Middle frontal gyrus (tissue), 1 donor: ENCODE data around the gene KLF16.

Source experiments
- DNase-seq: peaks from one replicate; pipeline ENCODE4 v3.0.0-alpha.2; 2015; ENCODE audit warnings: low spot score; ENCODE audit errors: extremely low spot score

KLF16 gene

DNA sequence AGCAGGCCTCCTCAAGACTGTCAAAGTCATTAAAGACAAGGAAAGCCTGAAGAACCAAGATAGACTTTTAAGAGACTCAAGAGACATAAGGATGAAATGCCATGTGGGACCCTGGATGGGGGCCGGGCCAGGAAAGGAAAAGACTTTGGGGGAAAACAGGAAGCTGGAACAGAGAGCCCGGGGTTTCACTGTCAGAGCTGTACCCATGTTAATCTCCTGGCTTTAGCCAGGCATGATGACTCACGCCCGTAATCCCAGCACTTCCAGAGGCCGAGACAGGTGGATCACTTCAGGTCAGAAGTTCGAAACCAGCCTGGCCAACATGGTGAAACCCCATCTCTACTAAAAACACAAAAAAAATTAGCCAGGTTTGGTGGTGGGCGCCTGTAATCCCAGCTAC, 5.6 kb upstream of the KLF16 start:
- no peak for DNase-seq

GRCh38 chr19:1867349-1867724, 4.0 kb upstream of the KLF16 start:
- DNase-seq = no peak

GRCh38 chr19:1866693-1867348, 3.4 kb upstream of the KLF16 start:
- DNase-seq = no peak

DNA sequence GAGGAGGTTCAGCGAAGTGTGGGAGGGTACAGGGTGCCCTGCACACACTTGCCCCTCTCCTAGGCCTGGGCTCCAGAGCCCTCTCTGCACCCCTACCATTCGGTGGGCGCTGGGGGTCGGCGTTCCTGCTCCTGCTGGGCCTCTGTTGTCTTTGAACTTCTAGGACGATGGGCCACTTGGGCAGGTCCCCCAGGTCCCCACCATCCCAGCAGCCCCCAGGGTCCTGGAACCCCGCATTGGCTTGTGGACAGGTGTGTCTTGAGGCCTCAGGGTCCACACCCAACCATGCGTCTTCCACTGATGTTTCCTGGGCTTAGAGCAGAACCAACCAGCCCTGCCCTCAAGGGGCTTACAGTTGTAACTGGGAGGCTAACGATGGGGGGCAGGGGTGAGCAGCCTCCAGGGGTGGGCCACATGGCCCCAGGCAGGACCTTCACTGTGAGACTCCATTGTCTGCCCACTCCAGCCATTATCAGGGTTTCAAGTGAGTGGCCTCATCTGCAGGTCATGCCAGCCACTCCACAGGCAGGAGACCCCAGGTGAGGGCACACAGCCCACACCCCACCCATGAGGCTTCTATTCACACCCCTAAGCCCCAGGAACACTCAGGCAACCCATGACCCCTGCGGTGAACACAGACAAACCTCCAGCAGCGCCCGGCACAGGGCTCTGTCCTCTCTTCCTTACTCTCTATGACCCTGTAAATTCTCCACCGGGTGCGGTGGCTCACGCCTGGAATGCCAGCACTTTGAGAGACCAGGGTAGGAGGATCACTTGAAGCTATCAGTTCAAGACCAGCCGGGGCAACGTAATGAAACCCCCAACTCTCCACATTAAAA, 2.0 kb upstream of the KLF16 start:
- no peak for DNase-seq

- no peak for DNase-seq
Observed at GRCh38 chr19:1864480-1865171, 1.2 kb upstream of the KLF16 start.

DNA sequence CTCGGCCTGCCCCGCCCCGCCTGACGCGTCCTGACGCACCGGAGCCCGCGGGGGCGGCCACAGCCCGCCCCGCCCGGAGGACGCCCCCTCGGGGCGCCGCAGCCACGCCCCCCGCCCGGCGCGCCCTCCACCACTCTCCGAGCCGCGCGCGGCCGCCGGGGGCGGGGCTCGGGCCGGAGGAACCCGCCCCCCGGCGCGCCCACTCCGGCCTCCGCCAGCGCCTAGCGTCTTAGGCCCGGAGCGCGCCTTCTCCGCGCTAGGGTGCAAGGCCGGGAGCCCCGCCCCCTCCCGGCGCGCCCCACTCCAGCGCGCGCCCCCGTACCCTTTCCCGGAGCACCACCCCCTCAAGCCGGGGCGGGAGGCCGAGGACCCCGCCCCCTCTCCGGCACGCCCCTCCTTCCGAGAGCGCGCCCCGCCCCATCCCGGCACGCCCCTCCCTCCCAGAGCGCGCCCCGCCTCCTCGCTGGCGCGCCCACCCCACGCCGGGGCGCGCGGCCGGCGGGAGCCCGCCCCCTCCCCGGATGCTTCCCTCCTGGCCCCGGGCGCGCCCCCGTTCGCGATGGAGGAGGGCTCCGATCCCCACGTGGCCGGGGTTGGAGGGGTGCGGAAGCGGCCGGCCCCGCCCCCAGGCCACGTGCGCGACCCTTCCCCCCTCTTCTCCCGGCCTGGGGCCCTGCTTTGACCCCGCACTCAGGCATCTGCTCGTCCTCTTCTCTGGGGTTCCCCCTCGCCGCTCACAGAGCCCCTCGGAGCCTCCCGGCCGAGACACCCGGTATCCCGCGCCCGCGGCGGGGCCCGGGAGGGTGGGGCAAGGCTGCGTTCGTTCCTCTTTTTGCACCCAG, 480 bp upstream of the KLF16 start:
- DNase-seq = peak; percentile 69

- no peak for DNase-seq
Observed at GRCh38 chr19:1862424-1863327, 703 bp downstream of the KLF16 start.

GRCh38 chr19:1862068-1862423, 1.3 kb downstream of the KLF16 start:
- no peak for DNase-seq

DNA sequence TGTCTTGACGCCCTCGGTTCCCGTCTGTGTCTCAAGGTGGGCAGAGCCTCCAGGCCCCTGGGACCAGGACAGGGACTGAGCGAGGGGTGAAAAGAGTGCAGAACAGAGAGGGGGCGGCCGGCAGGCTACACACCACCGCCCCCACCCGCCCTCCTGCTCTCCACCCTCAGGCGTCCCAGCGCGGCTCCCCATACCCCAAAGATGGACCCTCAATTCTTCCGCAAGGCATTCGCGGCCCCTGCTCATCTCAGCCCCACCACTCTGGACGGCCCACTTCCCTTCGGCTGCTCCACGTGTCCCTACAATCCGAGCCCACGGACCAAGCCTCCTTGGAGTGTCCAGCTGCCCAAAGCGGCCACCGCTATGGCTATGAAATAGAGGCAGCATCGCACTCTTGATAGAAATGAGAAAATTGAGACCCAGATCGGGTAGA, 1.8 kb downstream of the KLF16 start:
- DNase-seq = no peak

- no peak for DNase-seq
Observed at GRCh38 chr19:1860821-1861598, 2.4 kb downstream of the KLF16 start.

DNA sequence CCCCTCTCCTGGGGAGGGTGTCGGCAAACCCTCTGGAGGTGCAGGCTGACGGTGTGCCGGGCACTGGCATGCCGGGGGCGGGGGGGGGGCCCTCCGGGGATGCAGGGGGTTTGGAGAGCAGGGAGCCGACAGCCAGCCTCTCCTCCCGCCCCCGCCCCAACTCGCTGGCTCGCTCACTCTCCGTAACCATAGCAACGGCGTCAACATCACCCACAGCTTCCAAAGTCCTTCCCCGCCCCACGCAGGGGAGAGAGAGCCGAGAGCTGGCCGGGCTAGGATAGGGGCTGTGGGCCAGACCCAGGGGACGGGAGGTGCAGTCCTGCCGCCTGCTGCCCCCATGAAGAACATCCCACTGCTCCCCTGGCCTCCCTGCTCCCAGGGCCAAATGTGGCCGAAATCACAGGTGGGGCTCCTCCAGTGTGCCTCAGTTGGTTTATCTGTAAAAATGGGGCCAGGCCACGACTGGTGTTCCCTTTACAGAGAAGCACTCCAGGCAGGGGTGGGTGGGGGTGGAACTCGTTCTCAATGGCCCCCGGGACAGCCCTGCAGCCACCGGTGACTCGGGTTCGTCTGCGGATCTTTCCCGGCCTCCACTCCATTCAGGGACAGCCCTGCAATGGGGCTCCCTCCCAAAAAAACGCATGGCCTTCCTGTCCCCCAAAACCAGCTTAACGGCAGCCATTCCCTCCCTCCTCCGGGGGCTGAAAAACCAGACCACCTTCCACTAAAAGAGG, 3.2 kb downstream of the KLF16 start:
- DNase-seq = peak; percentile 52

- no peak for DNase-seq
Observed at GRCh38 chr19:1859331-1859781, 4.0 kb downstream of the KLF16 start.

DNA sequence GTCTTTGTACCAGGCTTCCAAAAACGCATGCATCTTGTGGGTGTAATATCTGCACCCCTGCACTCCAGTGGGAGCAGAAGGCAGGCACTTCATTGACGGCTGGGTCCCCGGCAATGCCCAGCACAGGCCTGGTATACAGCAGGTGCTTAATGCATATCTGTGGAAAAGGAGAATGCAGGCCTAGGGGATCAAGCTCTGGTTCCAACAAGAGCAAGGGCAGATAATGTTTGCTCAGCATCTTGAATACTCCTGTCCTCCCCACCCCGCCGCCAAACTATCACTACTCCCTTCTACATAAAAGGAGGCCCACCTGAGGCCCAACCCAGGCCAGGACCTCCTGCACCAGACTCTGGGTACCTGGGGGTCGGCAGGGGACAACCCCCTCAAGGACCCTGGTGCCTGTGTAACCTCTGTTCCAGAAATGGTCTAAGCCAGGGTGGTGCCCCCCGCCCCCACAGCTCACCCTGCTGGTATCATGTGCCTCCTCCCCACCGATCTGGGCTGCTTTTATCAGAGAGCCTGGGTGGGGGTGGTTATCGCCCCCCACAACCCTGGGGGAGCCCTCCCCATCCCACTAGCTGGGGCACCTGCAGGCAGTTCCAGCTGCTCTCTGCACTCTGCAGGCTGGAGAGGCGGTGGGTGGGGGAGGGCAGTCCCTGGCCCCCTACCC, 4.8 kb downstream of the KLF16 start:
- DNase-seq = no peak

GRCh38 chr19:1857648-1858326, 5.6 kb downstream of the KLF16 start:
- no peak for DNase-seq

GRCh38 chr19:1856698-1857603, 6.4 kb downstream of the KLF16 start:
- DNase-seq = no peak

- DNase-seq = no peak
Observed at GRCh38 chr19:1856345-1856697, 7.1 kb downstream of the KLF16 start.

DNA sequence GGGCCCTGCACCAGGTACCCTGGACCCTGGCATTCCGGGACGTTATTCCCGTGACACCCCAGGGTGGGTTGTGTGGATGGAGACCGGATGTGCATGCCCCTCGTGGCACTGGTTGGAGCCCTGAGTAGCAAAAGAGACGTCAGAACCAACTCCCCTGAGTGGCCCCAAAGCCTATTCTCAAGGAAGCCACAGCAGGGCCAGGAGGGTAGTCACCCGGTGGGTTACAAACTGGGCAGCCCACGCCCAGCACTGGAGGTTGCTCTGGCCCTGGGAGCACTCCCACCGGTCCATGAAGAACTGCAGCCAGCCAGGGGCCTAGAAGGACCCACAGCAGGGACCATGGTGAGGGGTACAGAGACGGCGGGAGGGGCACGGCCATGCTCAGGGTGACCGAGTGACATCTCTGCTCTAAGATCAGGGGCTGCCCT, 7.5 kb downstream of the KLF16 start:
- DNase-seq = no peak
